Left kidney (tissue), 8 donors: Measurements from ENCODE around the gene CD34. TPM values are rescaled to one million over a fixed set of nuclear protein-coding genes. Genes with fewer than 3 reads are reported as not detected.
"Not testable (repeated sequence)": the region's sequence is repeated elsewhere in the genome, so short reads cannot be mapped to it uniquely, and the experiment has no call there.

Experiments
- DNase-seq: peaks from one replicate; pipeline ENCODE4 v3.0.0-alpha.2; 2013
- long read RNA-seq, 8 donors: transcript quantifications; one replicate each; lab custom pipeline, GENCODE V29; 2026
- polyA plus RNA-seq: library from polyadenylated mRNA; unstranded; fragments of 120-200 nt; gene quantifications from one replicate; pipeline ENCODE4 v1.2.1, GENCODE V29; 2013; ENCODE audit not compliant: insufficient read length

Gene CD34
- polyA plus RNA-seq = 89.7 TPM
- long read RNA-seq, donor 1, full-length matches to known transcripts = 22 of 94 reads
- long read RNA-seq, donor 1, partial matches to known transcripts = 72 of 94 reads
- long read RNA-seq, donor 1, other reads (novel, unspliced or antisense) = 0 of 94 reads
- long read RNA-seq, donor 2, full-length matches to known transcripts = 15 of 76 reads
- long read RNA-seq, donor 2, partial matches to known transcripts = 61 of 76 reads
- long read RNA-seq, donor 2, other reads (novel, unspliced or antisense) = 0 of 76 reads
- long read RNA-seq, donor 3, full-length matches to known transcripts = 8 of 45 reads
- long read RNA-seq, donor 3, partial matches to known transcripts = 37 of 45 reads
- long read RNA-seq, donor 3, other reads (novel, unspliced or antisense) = 0 of 45 reads
- long read RNA-seq, donor 4, partial matches to known transcripts = 7 of 7 reads
- long read RNA-seq, donor 4, other reads (novel, unspliced or antisense) = 0 of 7 reads
- long read RNA-seq, donor 5, full-length matches to known transcripts = 17 of 37 reads
- long read RNA-seq, donor 5, partial matches to known transcripts = 20 of 37 reads
- long read RNA-seq, donor 5, other reads (novel, unspliced or antisense) = 0 of 37 reads
- long read RNA-seq, donor 6, full-length matches to known transcripts = 18 of 80 reads
- long read RNA-seq, donor 6, partial matches to known transcripts = 62 of 80 reads
- long read RNA-seq, donor 6, other reads (novel, unspliced or antisense) = 0 of 80 reads
- long read RNA-seq, donor 7, full-length matches to known transcripts = 27 of 76 reads
- long read RNA-seq, donor 7, partial matches to known transcripts = 49 of 76 reads
- long read RNA-seq, donor 7, other reads (novel, unspliced or antisense) = 0 of 76 reads
- long read RNA-seq, donor 8, full-length matches to known transcripts = 7 of 12 reads
- long read RNA-seq, donor 8, partial matches to known transcripts = 5 of 12 reads
- long read RNA-seq, donor 8, other reads (novel, unspliced or antisense) = 0 of 12 reads

- DNase-seq = no peak
Measured at GRCh38 chr1:207910591-207911354, at the start of gene CD34. Gene CD34, minus strand, starts transcription at chr1:207911125. Its CDS starts 45 bp downstream, at chr1:207911080.

- DNase-seq = no peak
Measured at GRCh38 chr1:207960346-207960745, 49.4 kb upstream of the CD34 start.

- DNase-seq = no peak
Measured at GRCh38 chr1:207959910-207960309, 49.0 kb upstream of the CD34 start.

- DNase-seq = no peak
Measured at GRCh38 chr1:207959141-207959825, 48.4 kb upstream of the CD34 start.

GRCh38 chr1:207958376-207959139 is 47.6 kb upstream of the CD34 start:
- no peak for DNase-seq

GRCh38 chr1:207956986-207957385 is 46.1 kb upstream of the CD34 start:
- DNase-seq = no peak

- DNase-seq = no peak
Measured at GRCh38 chr1:207954104-207954503, 43.2 kb upstream of the CD34 start.

GRCh38 chr1:207952617-207953542 is 42.0 kb upstream of the CD34 start:
- DNase-seq = no peak

- DNase-seq = no peak
Measured at GRCh38 chr1:207951652-207952051, 40.7 kb upstream of the CD34 start.

- no peak for DNase-seq
Measured at GRCh38 chr1:207950750-207951149, 39.8 kb upstream of the CD34 start.

GRCh38 chr1:207949571-207950195 is 38.8 kb upstream of the CD34 start:
- DNase-seq = no peak

- no peak for DNase-seq
Measured at GRCh38 chr1:207948536-207949250, 37.8 kb upstream of the CD34 start.

- no peak for DNase-seq
Measured at GRCh38 chr1:207946756-207947155, 35.8 kb upstream of the CD34 start.

- no peak for DNase-seq
Measured at GRCh38 chr1:207944571-207944970, 33.6 kb upstream of the CD34 start.

GRCh38 chr1:207942337-207942741 is 31.4 kb upstream of the CD34 start:
- not testable (repeated sequence) for DNase-seq

GRCh38 chr1:207941665-207942064 is 30.7 kb upstream of the CD34 start:
- DNase-seq = no peak

- no peak for DNase-seq
Measured at GRCh38 chr1:207938016-207938415, 27.1 kb upstream of the CD34 start.

- no peak for DNase-seq
Measured at GRCh38 chr1:207937204-207937603, 26.3 kb upstream of the CD34 start.
